K562 (cell line): ENCODE data around the gene ANTKMT. TPM values are rescaled to one million over a fixed set of nuclear protein-coding genes. Genes with fewer than 3 reads are reported as not detected.

Experiments used
- ELF4 ChIP-seq: fragments of 450-650 bp; formaldehyde crosslinking; IDR thresholded peaks from 2 replicates; pipeline ENCODE4 v1.4.0; 2022; ENCODE audit warnings: missing genetic modification characterization
- GTF2F1 ChIP-seq: IDR thresholded peaks from 2 replicates; pipeline ENCODE4 v1.6.1; 2011; ENCODE audit warnings: low read depth, low read length, improper control_type of control experiment
- HDAC8 ChIP-seq: fragments of 450-650 bp; IDR thresholded peaks from 2 replicates; pipeline ENCODE4 v1.6.1; 2016; ENCODE audit warnings: mild to moderate bottlenecking, missing genetic modification characterization, moderate library complexity, missing compliant biosample characterization
- HSF4 ChIP-seq: fragments of 250-450 bp; sonication (Bioruptor Pico); IDR thresholded peaks from 2 replicates; pipeline ENCODE4 v2.1.2; 2022; ENCODE audit warnings: mild to moderate bottlenecking, moderate library complexity, borderline replicate concordance
- JUN ChIP-seq, 2 experiments: sonication (generic) in 1 of 2; formaldehyde crosslinking in 1 of 2; IDR thresholded peaks; 2 replicates each; pipeline versions ENCODE4 v1.6.1 to v1.8.0; 2012 to 2022; ENCODE audit warnings: borderline replicate concordance in 2 of 2, mild to moderate bottlenecking in 2 of 2, improper control_type of control experiment in 1 of 2, low read depth in 1 of 2, low read length in 1 of 2, missing genetic modification reagents in 1 of 2
- POLR2AphosphoS5 ChIP-seq: IDR thresholded peaks from 2 replicates; pipeline ENCODE4 v1.6.1; 2011; ENCODE audit warnings: mild to moderate bottlenecking, low read depth, low read length, moderate library complexity; ENCODE audit not compliant: control insufficient read depth, insufficient read depth
- RFX1 ChIP-seq: fragments of 450-650 bp; IDR thresholded peaks from 2 replicates; pipeline ENCODE4 v1.6.1; 2016; ENCODE audit warnings: mild to moderate bottlenecking, moderate library complexity
- SAFB ChIP-seq: fragments of 200-400 bp; formaldehyde crosslinking; IDR thresholded peaks from 2 replicates; pipeline ENCODE4 v1.6.1; 2017; ENCODE audit warnings: low read depth, low read length, borderline replicate concordance
- polyA plus RNA-seq, 8 experiments: library from polyadenylated mRNA; depleted of rRNA in 4 of 8; stranded (reverse) in 5 of 8; unstranded in 3 of 8; fragments of >200 nt; fragmentation: Nextera tagmentation in 2 of 8; fragmentation: Illumina TruSeq in 1 of 8; extraction: Ambion mirVana in 2 of 8; extraction: Trizol in 1 of 8; gene quantifications; 2 replicates each; pipeline versions ENCODE4 v1.2.1 to v1.2.3, GENCODE V29; 2011 to 2014; ENCODE audit warnings: inconsistent platforms in 1 of 8, missing spikeins in 1 of 8
- total RNA-seq, 7 experiments: library from RNA; depleted of rRNA in 6 of 7; stranded (reverse); fragments of >200 nt in 6 of 7; fragmentation: Illumina TruSeq in 2 of 7; extraction: Trizol in 2 of 7; gene quantifications; 2 replicates each; pipeline versions ENCODE4 v1.2.1 to v1.2.3, GENCODE V29; 2011 to 2021; ENCODE audit warnings: low replicate concordance in 1 of 7
- TF ChIP-seq, protein P1 (sequence below), 3 experiments: fragments of 200-800 bp in 1 of 3; sonication (Bioruptor generic) in 1 of 3; sonication (generic) in 1 of 3; formaldehyde crosslinking in 1 of 3; IDR thresholded peaks; 2 replicates each; pipeline versions ENCODE4 v1.6.1 to v1.8.0; 2016 to 2022; ENCODE audit warnings: mild to moderate bottlenecking in 2 of 3, missing compliant biosample characterization in 2 of 3, missing genetic modification characterization in 2 of 3, missing genetic modification reagents in 1 of 3
- TF ChIP-seq, protein P2 (sequence below): fragments of 450-650 bp; formaldehyde crosslinking; IDR thresholded peaks from 2 replicates; pipeline ENCODE4 v1.4.0; 2022; ENCODE audit warnings: mild to moderate bottlenecking, moderate library complexity
- TF ChIP-seq, protein P3 (sequence below), 2 experiments: IDR thresholded peaks; 2 replicates each; pipeline ENCODE4 v1.6.1; 2012; ENCODE audit warnings: improper control_type of control experiment in 2 of 2, low read depth in 2 of 2, low read length in 2 of 2, borderline replicate concordance in 1 of 2
- TF ChIP-seq, protein P4 (sequence below): fragments of 450-650 bp; formaldehyde crosslinking; IDR thresholded peaks from 2 replicates; pipeline ENCODE4 v1.4.0; 2020; ENCODE audit warnings: mild to moderate bottlenecking, moderate library complexity
- TF ChIP-seq, protein P5 (sequence below): IDR thresholded peaks from 2 replicates; pipeline ENCODE4 v1.6.1; 2011; ENCODE audit not compliant: insufficient read length; ENCODE audit errors: extremely low read depth
- TF ChIP-seq, protein P6 (sequence below), 3 experiments: IDR thresholded peaks in 2 of 3; conservative IDR thresholded peaks in 1 of 3; 2 replicates each; pipeline ENCODE4 v1.5.1; 2011 to 2012; ENCODE audit warnings: low read length in 3 of 3, mild to moderate bottlenecking in 3 of 3, control low read depth in 2 of 3, improper control_type of control experiment in 1 of 3, inconsistent platforms in 1 of 3, low read depth in 1 of 3, mixed read lengths in 1 of 3, moderate library complexity in 1 of 3; ENCODE audit not compliant: insufficient read depth in 2 of 3

The ANTKMT gene
- total and polyA plus RNA-seq, 9 of the 15 experiments (the other 6 are each of a cell fraction or from before 2014, with no cell fraction given), result 0.58 to 217 (median 19.1) TPM

DNA sequence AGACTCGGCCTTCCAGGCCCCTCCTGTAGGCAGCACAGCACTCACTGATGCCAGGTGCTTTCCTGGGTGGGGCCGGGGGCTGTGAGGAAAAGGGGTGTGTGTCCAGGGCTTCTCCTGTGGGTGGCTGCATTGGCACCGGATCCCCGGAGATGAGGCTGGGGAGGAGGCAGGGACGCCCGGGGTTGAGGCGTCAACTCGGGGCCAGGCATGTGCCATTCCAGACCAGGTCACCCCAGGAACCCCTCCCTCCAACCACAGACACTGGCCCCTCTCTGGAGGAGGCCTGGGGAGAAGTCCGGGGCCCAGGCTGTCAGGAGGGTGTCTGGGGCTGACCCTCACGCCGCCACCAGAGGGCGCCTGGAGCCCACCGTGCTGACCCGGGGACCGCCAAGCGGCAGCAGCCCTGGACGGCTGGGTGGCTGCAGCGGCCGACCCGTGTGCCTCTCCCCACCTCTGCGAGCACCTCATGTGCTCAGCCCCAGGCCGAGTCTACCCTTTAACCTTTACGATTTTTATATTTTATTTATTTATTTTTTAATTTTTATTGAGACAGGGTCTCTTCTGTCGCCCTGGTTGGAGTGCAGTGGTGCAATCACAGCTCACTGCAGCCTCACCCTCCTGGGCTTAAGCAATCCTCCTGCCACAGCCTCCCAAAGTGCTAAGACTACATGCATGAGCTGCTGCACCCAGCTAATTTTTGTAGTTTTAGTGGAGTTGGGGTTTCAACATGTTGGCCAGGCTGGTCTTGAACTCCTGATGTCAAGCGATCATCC is 9.2 kb upstream of the ANTKMT start (continued):
- TF ChIP-seq, protein P1, sequence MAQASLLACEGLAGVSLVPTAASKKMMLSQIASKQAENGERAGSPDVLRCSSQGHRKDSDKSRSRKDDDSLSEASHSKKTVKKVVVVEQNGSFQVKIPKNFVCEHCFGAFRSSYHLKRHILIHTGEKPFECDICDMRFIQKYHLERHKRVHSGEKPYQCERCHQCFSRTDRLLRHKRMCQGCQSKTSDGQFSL (CRISPR knock-in tag; IDR thresholded peaks at IDR 0.05), result peak; percentile 49; the same call in 1 of the 2 replicates
- TF ChIP-seq, protein P1 (tag; IDR thresholded peaks at IDR 0.05), result no peak
- TF ChIP-seq, protein P2, sequence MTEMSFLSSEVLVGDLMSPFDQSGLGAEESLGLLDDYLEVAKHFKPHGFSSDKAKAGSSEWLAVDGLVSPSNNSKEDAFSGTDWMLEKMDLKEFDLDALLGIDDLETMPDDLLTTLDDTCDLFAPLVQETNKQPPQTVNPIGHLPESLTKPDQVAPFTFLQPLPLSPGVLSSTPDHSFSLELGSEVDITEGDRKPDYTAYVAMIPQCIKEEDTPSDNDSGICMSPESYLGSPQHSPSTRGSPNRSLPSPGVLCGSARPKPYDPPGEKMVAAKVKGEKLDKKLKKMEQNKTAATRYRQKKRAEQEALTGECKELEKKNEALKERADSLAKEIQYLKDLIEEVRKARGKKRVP (CRISPR knock-in tag), result no peak
- TF ChIP-seq ELF4 (CRISPR knock-in tag) (no peak), RFX1 (peak; percentile 30; the same call in 1 of the 2 replicates), JUN (IDR thresholded peaks at IDR 0.05; ENCODE audit: borderline replicate concordance, low read depth, low read length) (0 out of 2 replicates have a peak, but pooled peaks have one; percentile 17), JUN (CRISPR knock-in tag; IDR thresholded peaks at IDR 0.05; ENCODE audit: borderline replicate concordance) (no peak), HSF4 (no peak), HDAC8 (tag) (no peak), GTF2F1 (no peak), POLR2AphosphoS5 (no peak), SAFB (no peak)
- TF ChIP-seq, protein P3, sequence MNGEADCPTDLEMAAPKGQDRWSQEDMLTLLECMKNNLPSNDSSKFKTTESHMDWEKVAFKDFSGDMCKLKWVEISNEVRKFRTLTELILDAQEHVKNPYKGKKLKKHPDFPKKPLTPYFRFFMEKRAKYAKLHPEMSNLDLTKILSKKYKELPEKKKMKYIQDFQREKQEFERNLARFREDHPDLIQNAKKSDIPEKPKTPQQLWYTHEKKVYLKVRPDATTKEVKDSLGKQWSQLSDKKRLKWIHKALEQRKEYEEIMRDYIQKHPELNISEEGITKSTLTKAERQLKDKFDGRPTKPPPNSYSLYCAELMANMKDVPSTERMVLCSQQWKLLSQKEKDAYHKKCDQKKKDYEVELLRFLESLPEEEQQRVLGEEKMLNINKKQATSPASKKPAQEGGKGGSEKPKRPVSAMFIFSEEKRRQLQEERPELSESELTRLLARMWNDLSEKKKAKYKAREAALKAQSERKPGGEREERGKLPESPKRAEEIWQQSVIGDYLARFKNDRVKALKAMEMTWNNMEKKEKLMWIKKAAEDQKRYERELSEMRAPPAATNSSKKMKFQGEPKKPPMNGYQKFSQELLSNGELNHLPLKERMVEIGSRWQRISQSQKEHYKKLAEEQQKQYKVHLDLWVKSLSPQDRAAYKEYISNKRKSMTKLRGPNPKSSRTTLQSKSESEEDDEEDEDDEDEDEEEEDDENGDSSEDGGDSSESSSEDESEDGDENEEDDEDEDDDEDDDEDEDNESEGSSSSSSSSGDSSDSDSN (IDR thresholded peaks at IDR 0.05; ENCODE audit: borderline replicate concordance in 1 of 2, low read depth in 2 of 2, low read length in 2 of 2), result peak in 1 of 2 experiments; percentile 48; a peak in 1 of 4 replicates
- TF ChIP-seq, protein P4, sequence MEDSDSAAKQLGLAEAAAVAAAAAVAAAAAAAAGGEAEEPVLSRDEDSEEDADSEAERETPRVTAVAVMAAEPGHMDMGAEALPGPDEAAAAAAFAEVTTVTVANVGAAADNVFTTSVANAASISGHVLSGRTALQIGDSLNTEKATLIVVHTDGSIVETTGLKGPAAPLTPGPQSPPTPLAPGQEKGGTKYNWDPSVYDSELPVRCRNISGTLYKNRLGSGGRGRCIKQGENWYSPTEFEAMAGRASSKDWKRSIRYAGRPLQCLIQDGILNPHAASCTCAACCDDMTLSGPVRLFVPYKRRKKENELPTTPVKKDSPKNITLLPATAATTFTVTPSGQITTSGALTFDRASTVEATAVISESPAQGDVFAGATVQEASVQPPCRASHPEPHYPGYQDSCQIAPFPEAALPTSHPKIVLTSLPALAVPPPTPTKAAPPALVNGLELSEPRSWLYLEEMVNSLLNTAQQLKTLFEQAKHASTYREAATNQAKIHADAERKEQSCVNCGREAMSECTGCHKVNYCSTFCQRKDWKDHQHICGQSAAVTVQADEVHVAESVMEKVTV (CRISPR knock-in tag), result peak; percentile 79
- TF ChIP-seq, protein P5, sequence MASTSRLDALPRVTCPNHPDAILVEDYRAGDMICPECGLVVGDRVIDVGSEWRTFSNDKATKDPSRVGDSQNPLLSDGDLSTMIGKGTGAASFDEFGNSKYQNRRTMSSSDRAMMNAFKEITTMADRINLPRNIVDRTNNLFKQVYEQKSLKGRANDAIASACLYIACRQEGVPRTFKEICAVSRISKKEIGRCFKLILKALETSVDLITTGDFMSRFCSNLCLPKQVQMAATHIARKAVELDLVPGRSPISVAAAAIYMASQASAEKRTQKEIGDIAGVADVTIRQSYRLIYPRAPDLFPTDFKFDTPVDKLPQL, result no peak
- TF ChIP-seq, protein P6, sequence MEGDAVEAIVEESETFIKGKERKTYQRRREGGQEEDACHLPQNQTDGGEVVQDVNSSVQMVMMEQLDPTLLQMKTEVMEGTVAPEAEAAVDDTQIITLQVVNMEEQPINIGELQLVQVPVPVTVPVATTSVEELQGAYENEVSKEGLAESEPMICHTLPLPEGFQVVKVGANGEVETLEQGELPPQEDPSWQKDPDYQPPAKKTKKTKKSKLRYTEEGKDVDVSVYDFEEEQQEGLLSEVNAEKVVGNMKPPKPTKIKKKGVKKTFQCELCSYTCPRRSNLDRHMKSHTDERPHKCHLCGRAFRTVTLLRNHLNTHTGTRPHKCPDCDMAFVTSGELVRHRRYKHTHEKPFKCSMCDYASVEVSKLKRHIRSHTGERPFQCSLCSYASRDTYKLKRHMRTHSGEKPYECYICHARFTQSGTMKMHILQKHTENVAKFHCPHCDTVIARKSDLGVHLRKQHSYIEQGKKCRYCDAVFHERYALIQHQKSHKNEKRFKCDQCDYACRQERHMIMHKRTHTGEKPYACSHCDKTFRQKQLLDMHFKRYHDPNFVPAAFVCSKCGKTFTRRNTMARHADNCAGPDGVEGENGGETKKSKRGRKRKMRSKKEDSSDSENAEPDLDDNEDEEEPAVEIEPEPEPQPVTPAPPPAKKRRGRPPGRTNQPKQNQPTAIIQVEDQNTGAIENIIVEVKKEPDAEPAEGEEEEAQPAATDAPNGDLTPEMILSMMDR (IDR thresholded peaks at IDR 0.05 in 2 of 3, conservative IDR thresholded peaks at IDR 0.05 in 1 of 3; ENCODE audit: insufficient read depth in 2 of 3, low read depth in 1 of 3, low read length in 3 of 3), result peak; percentile 88 to 97 (median 96)
